OCI-LY1 (cell line): ENCODE results near the gene GRB2.

Experiments
- H2AFZ ChIP-seq: fragments of 200-600 bp; sonication (generic), shearing (Covaris generic); 2 replicates; pipeline ENCODE4 v1.6.0; 2014; ENCODE audit warnings: antibody characterized with exemption, mild to moderate bottlenecking, low read length
- H3F3A ChIP-seq: fragments of 200-600 bp; sonication (generic), shearing (Covaris generic); 2 replicates; pipeline ENCODE4 v1.6.0; 2014; ENCODE audit warnings: mild to moderate bottlenecking, antibody characterized with exemption, low read length, moderate library complexity; ENCODE audit not compliant: insufficient read depth
- H3K27ac ChIP-seq: fragments of 200-600 bp; sonication (generic); 2 replicates; pipeline ENCODE4 v1.5.1; 2014; ENCODE audit warnings: low read length, mixed run types, mild to moderate bottlenecking, low read depth; ENCODE audit not compliant: poor library complexity, severe bottlenecking
- H3K27me3 ChIP-seq: fragments of 200-600 bp; sonication (generic); 2 replicates; pipeline ENCODE4 v1.6.0; 2014; ENCODE audit warnings: antibody characterized with exemption, mild to moderate bottlenecking, low read length, moderate library complexity; ENCODE audit not compliant: insufficient read depth
- H3K36me3 ChIP-seq: fragments of 200-600 bp; sonication (generic); 2 replicates; pipeline ENCODE4 v1.6.1; 2014; ENCODE audit warnings: mild to moderate bottlenecking, antibody characterized with exemption, low read length, moderate library complexity, mixed read lengths; ENCODE audit not compliant: insufficient read depth
- H3K4me1 ChIP-seq: fragments of 200-600 bp; sonication (generic); 2 replicates; pipeline ENCODE4 v1.5.1; 2014; ENCODE audit warnings: mild to moderate bottlenecking, low read length, moderate library complexity; ENCODE audit not compliant: insufficient read depth, severe bottlenecking
- H3K4me2 ChIP-seq: fragments of 200-600 bp; sonication (generic), shearing (Covaris generic); 2 replicates; pipeline ENCODE4 v1.6.1; 2014; ENCODE audit warnings: low read length
- H3K4me3 ChIP-seq: fragments of 200-600 bp; sonication (generic); 2 replicates; pipeline ENCODE4 v1.5.1; 2014; ENCODE audit warnings: low read length, low read depth, mild to moderate bottlenecking, mixed read lengths; ENCODE audit not compliant: poor library complexity, severe bottlenecking
- H3K79me2 ChIP-seq: fragments of 200-600 bp; shearing (Covaris generic); 2 replicates; pipeline ENCODE4 v1.6.1; 2016; ENCODE audit warnings: mixed run types, low read length, mixed read lengths; ENCODE audit not compliant: insufficient read depth
- H3K9ac ChIP-seq: fragments of 200-600 bp; sonication (generic), shearing (Covaris generic); 2 replicates; pipeline ENCODE4 v1.6.1; 2014; ENCODE audit warnings: mild to moderate bottlenecking, low read length, mixed read lengths
- H3K9me2 ChIP-seq: fragments of 200-600 bp; sonication (generic), shearing (Covaris generic); 2 replicates; pipeline ENCODE4 v1.6.1; 2014; ENCODE audit warnings: low read depth, mild to moderate bottlenecking, low read length, mixed read lengths
- H3K9me3 ChIP-seq: fragments of 200-600 bp; shearing (Covaris generic); 2 replicates; pipeline ENCODE4 v1.6.1; 2014; ENCODE audit warnings: low read length, mixed read lengths
- H4K20me1 ChIP-seq: fragments of 200-600 bp; sonication (generic), shearing (Covaris generic); 2 replicates; pipeline ENCODE4 v1.6.0; 2016; ENCODE audit warnings: mild to moderate bottlenecking, low read length; ENCODE audit not compliant: insufficient read depth
- CTCF ChIP-seq: fragments of 200-600 bp; sonication (generic), shearing (Covaris generic); IDR thresholded peaks from 2 replicates; pipeline ENCODE4 v1.5.1; 2017; ENCODE audit warnings: mild to moderate bottlenecking, antibody characterized with exemption, low read length, moderate library complexity, mixed read lengths
- EZH2 ChIP-seq: fragments of 200-600 bp; sonication (generic), shearing (Covaris generic); IDR thresholded peaks from 2 replicates; pipeline ENCODE4 v1.8.0; 2017; ENCODE audit warnings: borderline replicate concordance, mixed run types, mild to moderate bottlenecking, antibody characterized with exemption, low read length, moderate library complexity, mixed read lengths

GRB2 gene

GRCh38 chr17:75418531-75418930, 13.1 kb upstream of the GRB2 start:
- Histone ChIP-seq H4K20me1 (no peaks in the 10 kb centered on the region), H3K9me3 (no peaks in the 10 kb centered on the region), H3K9me2 (no peaks in the 10 kb centered on the region), H3K9ac (no peak overlapping the region), H3K4me1 (no peaks in the 10 kb centered on the region), H2AFZ (no peak overlapping the region), H3F3A (no peaks in the 10 kb centered on the region), H3K79me2 (no peaks in the 10 kb centered on the region), H3K27ac (no peak overlapping the region), H3K27me3 (peaks cover 2% of the 10 kb centered on the region; the same call in 1 of the 2 replicates), H3K36me3 (no peaks in the 10 kb centered on the region), H3K4me2 (no peak overlapping the region), H3K4me3 (no peak overlapping the region)
- TF ChIP-seq EZH2 (no peak), CTCF (no peak)

GRCh38 chr17:75417054-75417580, 11.6 kb upstream of the GRB2 start:
- Histone ChIP-seq H3K4me3 (no peak overlapping the region), H3K4me2 (no peak overlapping the region), H3K9me3 (no peaks in the 10 kb centered on the region), H3K9ac (no peak overlapping the region), H3K9me2 (no peaks in the 10 kb centered on the region), H3F3A (no peaks in the 10 kb centered on the region), H3K4me1 (peaks cover 4% of the 10 kb centered on the region), H3K36me3 (no peaks in the 10 kb centered on the region), H3K79me2 (no peaks in the 10 kb centered on the region), H3K27ac (no peak overlapping the region), H2AFZ (no peak overlapping the region), H3K27me3 (no peaks in the 10 kb centered on the region), H4K20me1 (no peaks in the 10 kb centered on the region)
- TF ChIP-seq CTCF (no peak), EZH2 (no peak)

GRCh38 chr17:75416006-75416405, 10.5 kb upstream of the GRB2 start:
- H3K79me2 ChIP-seq: no peaks in the 10 kb centered on the region
- H3K4me3 ChIP-seq: no peak overlapping the region
- no peaks in the 10 kb centered on the region for H4K20me1 ChIP-seq
- H3K27ac ChIP-seq: no peak overlapping the region
- H3K4me1 ChIP-seq: peaks cover 6% of the 10 kb centered on the region
- no peaks in the 10 kb centered on the region for H3K9me2 ChIP-seq
- H3F3A ChIP-seq: no peaks in the 10 kb centered on the region
- no peak overlapping the region for H2AFZ ChIP-seq
- no peak for TF ChIP-seq CTCF
- TF ChIP-seq EZH2: no peak
- no peak overlapping the region for H3K9ac ChIP-seq
- H3K9me3 ChIP-seq: no peaks in the 10 kb centered on the region
- H3K27me3 ChIP-seq: no peaks in the 10 kb centered on the region
- H3K36me3 ChIP-seq: no peaks in the 10 kb centered on the region
- H3K4me2 ChIP-seq: no peak overlapping the region
